H54 (cell line): ENCODE results near the gene ITGAD.

ENCODE experiments used
- DNase-seq: peaks from one replicate; pipeline ENCODE4 v3.0.0; 2011; ENCODE audit warnings: low spot score, mixed read lengths; ENCODE audit not compliant: insufficient read length
- FAIRE-seq: peaks from 3 replicates; lab custom pipeline; 2011; peaks lifted over from hg19 to GRCh38; lab: Jason Lieb, UNC
- POLR2A ChIP-seq: IDR thresholded peaks from 2 replicates; pipeline ENCODE4 v1.6.1; 2011; ENCODE audit warnings: low read depth, mild to moderate bottlenecking, low read length

The ITGAD gene

DNA sequence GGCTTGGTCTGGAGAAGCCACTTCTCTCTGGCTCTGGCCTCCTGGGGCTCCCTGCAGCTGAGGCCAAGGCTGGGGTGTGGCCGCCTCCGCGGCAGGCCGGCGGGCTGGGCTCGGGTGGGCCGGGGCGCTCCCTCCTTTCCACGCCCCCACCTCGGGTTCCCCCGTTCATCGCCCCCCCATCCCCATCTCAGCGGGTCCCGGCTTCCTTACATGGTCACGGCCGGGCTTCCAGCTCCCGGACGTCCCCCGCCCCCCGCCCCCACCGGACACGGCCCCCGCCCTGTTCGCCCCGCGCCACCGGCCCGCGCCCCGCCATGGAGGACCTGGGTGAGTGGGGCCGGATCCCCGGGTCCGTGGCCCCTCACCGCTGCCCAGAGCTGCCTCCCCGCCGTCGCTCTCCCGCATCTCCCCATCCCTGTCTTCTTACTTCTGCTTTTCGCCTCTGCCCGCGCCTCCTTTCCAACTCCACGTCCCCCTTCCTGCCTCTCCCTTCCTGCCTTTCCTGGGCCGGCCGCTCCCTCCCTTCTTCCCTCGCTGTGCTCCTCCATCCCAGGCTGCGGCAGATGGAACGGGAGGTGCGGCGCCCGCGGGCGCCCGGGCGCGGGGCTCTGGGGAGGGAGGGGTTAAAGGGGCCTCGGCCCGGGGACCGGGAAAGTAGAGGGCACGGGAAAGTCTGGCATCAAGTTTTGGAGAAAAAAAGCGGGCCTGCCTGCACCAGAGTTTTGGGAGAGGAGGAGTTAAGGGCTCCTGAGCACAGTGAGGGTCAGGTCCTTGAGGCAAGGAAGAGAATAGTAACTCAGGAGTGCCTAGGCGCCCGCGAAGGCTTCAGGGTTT is 79.0 kb downstream of the ITGAD start, which contains the start of gene TGFB1I1:
TGFB1I1 (plus strand) TSS at position 278 of the 834 bp plus-strand sequence; CDS start at position 315, 37 bp downstream.
- DNase-seq, result peak; percentile 81
- FAIRE-seq, result no peak
- TF ChIP-seq POLR2A, result peak; percentile 37; the same call in 1 of the 2 replicates

DNA sequence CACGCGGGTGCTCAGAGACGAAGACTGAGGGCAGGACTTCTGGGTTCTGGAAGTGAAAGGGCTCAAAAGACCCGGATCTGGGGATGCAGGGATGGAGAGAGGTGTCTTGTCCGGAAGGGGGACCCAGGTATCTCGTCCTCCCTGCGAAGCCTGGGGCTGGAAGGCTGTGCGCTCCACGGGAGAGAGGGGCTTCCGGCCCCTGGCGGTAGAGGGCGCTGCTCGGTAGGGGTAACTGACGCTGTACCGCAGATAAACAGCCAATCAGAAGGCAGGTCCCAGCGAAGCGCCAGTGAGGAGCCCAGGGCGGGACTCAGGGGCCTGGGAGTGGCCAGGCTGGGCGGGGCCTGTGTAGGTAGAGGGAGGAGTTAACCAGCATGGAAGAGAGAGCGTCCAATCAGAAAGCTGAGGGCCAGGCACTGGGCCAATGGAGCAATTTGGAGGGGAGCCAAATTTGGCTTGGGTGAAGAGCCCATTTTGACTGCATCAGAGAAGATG is 79.6 kb downstream of the ITGAD start:
- TF ChIP-seq POLR2A, result 0 out of 2 replicates have a peak, but pooled peaks have one; percentile 17
- FAIRE-seq (peak; percentile 6), DNase-seq (peak; percentile 97)

DNA sequence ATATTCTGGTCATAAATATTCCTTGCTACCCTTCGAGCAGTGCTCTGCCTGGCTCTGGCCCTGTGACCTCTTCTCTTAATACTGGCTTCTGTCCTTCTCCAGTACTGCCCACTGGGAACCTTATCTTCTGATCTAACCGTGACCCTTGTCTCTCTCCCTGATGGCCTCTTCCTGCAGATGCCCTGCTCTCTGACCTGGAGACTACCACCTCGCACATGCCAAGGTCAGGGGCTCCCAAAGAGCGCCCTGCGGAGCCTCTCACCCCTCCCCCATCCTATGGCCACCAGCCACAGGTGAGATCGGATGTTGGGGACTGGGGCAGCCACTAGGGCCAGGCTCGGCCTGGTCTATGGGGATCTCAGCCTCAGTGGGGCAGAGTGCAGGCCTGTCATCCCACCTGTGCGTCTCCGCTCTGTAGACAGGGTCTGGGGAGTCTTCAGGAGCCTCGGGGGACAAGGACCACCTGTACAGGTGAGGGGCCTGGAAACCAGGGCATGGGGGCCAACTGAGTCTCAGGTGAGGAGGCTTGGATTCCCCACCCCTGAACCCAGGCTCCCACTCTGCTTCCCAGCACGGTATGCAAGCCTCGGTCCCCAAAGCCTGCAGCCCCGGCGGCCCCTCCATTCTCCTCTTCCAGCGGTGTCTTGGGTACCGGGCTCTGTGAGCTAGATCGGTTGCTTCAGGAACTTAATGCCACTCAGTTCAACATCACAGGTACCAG is 80.3 kb downstream of the ITGAD start:
- TF ChIP-seq POLR2A, result no peak
- DNase-seq, result no peak
- no peak for FAIRE-seq

DNA sequence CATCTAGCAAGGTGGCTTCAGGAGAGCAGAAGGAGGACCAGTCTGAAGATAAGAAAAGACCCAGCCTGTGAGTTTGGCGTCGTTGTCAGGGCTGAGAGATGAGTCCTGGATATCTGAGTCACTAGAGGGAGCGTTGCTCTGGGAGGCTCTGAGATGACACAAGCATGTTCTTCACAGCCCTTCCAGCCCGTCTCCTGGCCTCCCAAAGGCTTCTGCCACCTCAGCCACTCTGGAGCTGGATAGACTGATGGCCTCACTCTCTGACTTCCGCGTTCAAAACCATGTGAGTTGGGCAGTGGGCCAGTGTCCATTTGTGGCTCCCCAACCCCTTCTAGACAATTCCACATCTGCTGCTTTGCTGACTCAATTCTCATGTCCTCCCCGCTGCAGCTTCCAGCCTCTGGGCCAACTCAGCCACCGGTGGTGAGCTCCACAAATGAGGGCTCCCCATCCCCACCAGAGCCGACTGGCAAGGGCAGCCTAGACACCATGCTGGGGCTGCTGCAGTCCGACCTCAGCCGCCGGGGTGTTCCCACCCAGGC is 81.1 kb downstream of the ITGAD start:
- DNase-seq (no peak), FAIRE-seq (no peak)

DNA sequence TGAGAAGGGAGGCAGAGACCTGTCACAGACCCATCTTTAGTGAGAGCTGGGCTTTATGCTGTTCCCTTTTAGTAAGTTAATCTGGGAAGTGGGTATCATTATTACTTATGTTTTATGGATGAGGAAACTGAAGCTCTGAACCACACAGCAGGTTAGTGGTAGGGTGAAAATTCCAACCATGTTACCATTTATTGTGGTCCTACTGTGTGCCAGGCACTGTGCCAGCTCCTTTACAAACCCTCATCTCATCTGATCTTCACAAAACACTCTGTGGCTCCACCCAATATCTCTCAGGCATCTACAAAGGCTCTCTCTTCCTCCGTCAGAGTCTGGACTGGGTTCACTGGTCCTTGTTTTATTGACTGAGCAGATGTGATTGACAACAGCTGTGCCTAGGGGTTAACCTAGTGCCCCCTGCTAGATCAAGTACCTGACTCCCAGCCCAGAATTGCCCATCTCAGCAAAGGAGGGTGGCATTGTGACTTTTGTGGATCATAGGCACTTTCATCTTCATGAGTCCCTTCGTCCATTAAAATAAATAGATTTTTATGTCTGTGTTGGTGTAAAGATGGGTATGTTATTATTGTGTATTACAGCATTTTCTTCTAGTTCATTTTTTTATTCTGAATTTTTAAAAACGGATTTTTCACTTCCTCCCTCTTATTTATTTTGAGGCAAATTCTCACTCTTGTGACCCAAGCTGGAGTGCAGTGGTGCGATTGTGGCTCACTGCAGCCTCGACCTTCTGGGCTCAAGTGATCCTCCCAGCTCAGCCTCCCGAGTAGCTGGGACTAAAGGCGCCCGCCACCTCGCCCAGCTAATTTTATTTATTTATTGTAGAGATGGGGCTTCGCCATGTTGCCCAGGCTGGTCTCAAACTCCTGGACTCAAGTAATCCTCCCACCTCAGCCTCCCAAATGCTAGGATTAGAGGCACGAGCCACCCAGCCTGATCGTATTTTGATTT is 81.9 kb downstream of the ITGAD start:
- FAIRE-seq, result no peak
- DNase-seq, result no peak

More for the DNA sequence above, 81.1 kb downstream of the ITGAD start:
- no peak for TF ChIP-seq POLR2A

GRCh38 chr16:31475946-31476302 is 82.8 kb downstream of the ITGAD start:
- no peak for TF ChIP-seq POLR2A
- FAIRE-seq (no peak), DNase-seq (no peak)

More for the DNA sequence above, 81.9 kb downstream of the ITGAD start:
- TF ChIP-seq POLR2A, result no peak
